GM18870 (cell line): ENCODE results near the gene NALF2.

Experiments
- ATAC-seq: cut with Tn5 transposase; IDR thresholded peaks from one replicate; pipeline ENCODE4 v1.9.1; 2021; ENCODE audit warnings: moderate library complexity; ENCODE audit not compliant: unreplicated experiment

The NALF2 gene

GRCh38 chrX:69524781-69525363 lies 20.7 kb downstream of the NALF2 start:
- ATAC-seq = no peak

- no peak for ATAC-seq
These were observed 26.2 kb downstream of the NALF2 start for GRCh38 chrX:69530306-69530705.

- ATAC-seq = no peak
These were observed 27.1 kb downstream of the NALF2 start for GRCh38 chrX:69531031-69531755.

GRCh38 chrX:69535661-69536060 lies 31.5 kb downstream of the NALF2 start:
- no peak for ATAC-seq

GRCh38 chrX:69538321-69538876 lies 34.3 kb downstream of the NALF2 start:
- ATAC-seq = peak; percentile 59

GRCh38 chrX:69539437-69539836 lies 35.3 kb downstream of the NALF2 start:
- peak; percentile 55 for ATAC-seq

- no peak for ATAC-seq
These were observed 37.8 kb downstream of the NALF2 start for GRCh38 chrX:69541956-69542355.

GRCh38 chrX:69543572-69543971 lies 39.4 kb downstream of the NALF2 start:
- no peak for ATAC-seq

GRCh38 chrX:69546417-69546816 lies 42.3 kb downstream of the NALF2 start:
- no peak for ATAC-seq

- no peak for ATAC-seq
These were observed 42.9 kb downstream of the NALF2 start for GRCh38 chrX:69546978-69547377.

GRCh38 chrX:69551421-69552009 lies 47.4 kb downstream of the NALF2 start:
- ATAC-seq = no peak

- ATAC-seq = no peak
These were observed 48.4 kb downstream of the NALF2 start for GRCh38 chrX:69552512-69552911.
